ENCODE data around the gene SAE1.
A peak's percentile ranks its signal among the peaks of the same experiment; 100 is the strongest.
"Not testable (repeated sequence)": the region's sequence is repeated elsewhere in the genome, so short reads cannot be mapped to it uniquely, and the experiment has no call there.

The SAE1 gene

GRCh38 chr19:47130589-47131227 is at the start of gene SAE1:
TSS of gene SAE1 (plus strand) at chr19:47130835. CDS start at chr19:47130931, 96 bp downstream.
- DNase-seq = peak; percentile 92

- no peak for DNase-seq
Measured at GRCh38 chr19:47081095-47081494, 49.5 kb upstream of the SAE1 start.

GRCh38 chr19:47082493-47082892 is 48.1 kb upstream of the SAE1 start:
- no peak for DNase-seq

DNA sequence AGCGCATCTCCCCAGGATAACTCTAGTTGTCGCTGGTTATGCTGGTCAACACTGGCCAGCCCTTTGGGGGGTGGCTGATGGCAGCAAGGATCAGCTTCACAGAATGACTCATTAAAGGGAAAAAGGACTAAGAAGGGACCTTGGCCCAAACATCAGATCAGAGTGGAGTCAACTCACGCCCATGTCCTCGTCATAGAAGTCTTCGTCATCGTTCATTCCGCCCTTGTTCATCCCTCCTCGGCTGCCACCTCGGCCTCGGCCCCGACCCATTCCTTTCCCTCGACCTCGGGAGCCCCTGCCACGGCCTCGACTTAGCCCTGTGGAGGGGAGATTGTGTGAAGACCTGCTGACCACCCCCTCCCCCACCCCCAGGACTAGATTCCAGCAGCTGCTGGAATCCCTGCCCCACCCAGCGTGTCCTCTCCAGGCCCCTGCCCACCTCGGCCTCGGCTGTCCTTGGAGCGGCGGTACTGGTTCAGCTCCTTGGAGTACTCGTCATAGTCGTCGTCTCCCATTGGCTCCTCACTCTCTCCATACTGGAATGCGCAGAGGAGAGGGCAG is 45.7 kb upstream of the SAE1 start:
- DNase-seq = no peak

GRCh38 chr19:47086280-47086679 is 44.4 kb upstream of the SAE1 start:
- no peak for DNase-seq

- DNase-seq = no peak
Measured at GRCh38 chr19:47089767-47090350, 40.8 kb upstream of the SAE1 start.

GRCh38 chr19:47093254-47093653 is 37.4 kb upstream of the SAE1 start:
- no peak for DNase-seq

DNA sequence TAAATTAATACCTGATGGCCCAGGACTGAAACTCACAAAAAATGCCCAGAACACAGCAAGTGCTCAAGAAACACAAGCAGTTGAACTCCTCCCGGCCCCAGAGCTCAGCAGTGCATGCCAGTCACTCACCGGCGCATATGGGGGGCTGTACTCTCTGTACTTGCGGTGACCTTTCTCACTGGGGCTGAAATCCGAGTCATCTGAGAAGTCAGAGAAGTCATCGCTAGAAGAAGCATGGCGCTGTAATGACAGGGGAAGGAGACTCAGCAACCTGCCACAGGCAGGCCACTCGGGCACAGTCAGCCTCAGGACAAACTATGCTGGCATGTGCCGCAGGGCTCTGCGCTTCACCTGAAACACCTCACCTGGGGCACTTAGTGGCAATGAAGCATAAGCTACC is 36.8 kb upstream of the SAE1 start:
- no peak for DNase-seq

DNA sequence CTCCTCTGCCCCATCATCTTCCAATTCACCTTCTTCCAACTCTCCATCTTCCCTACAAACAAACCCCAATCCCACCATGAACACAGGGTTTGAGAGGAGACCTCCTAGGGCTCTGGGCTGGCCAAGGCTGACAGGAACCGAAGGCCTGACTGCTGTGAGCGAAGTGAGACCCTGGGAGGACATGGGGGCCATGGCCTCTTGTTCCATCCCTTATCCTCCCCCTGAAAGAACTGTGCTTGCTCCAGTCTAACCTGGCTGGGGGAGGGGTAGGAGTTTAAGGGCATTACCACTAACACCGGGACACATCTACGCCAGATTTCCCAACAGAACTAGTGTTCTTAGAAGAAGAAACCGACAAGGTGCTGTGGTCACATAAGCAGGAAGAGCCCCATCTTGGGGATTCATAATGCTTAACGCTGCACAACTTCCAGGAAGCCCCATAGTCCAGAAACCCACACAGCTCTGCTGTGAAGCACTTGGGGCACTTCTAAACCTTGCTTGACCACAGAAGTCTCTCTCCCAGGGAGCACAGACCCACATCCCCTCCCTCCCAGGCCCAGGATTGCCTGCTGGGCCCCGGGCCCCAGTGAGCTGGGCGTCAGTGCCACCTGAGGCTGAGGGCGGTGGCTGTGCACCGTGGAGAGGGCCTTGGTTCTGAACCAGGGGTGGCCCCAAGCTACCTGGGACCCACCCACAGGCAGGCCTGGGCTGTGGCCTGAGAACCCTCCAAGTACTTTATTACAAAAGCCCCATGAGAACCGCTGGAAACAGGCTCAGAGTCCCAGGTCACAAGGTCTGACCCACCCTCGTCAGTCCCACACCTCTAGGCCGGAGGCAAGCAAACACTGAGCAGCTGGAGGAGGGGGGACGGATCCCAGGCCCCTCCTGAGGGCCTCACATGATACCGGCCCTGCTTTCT is 35.8 kb upstream of the SAE1 start:
- DNase-seq = no peak

DNA sequence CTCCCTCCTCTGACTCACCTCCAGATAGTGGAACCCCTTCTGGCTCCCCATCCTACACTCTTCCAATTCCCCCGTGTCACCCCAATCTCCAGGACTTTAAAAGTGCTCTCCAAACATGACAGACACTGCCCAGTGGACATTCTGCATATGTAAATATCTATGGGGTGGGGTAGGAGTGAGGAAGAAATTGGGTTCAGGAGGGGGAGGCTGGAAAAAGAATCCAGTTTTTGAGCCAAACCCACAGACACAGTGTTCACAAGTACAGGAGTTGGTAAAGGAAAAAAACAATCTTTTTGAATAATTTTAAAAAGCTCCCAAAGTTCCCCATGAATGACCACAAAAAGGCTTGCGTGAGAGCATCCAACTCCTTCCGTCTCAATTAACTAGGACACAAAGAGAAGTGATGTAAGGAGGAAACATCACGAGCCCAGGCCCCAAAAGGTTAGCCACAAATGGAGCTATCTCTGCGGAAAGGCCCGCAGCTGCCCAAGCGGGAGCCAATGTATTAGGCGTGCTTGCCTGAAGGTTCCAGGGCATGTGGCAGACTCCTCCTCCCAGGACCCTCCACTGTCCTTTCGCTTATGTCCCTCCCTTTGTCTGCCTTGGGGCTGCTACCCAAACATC is 35.0 kb upstream of the SAE1 start:
- DNase-seq = no peak

GRCh38 chr19:47096100-47096704 is 34.4 kb upstream of the SAE1 start:
- no peak for DNase-seq

DNA sequence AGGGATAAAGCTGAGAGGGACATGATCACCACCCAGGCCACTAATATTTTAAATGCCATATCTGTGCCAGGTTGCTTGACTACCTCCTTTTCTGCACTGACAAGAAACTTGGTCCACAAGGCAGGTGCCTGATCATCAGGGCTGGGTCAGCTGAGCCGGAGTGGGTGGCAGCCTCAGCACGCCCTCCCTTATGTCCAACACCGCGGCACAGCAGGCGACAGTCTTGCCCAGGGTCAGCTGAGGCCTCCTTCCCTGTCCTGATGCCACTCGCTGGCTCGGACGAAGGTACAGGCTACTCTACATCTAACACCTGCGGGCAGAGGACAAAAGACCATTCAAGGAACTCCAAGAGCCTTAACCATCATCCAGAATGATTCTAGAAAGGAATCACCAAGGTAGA is 33.9 kb upstream of the SAE1 start:
- DNase-seq = no peak

DNA sequence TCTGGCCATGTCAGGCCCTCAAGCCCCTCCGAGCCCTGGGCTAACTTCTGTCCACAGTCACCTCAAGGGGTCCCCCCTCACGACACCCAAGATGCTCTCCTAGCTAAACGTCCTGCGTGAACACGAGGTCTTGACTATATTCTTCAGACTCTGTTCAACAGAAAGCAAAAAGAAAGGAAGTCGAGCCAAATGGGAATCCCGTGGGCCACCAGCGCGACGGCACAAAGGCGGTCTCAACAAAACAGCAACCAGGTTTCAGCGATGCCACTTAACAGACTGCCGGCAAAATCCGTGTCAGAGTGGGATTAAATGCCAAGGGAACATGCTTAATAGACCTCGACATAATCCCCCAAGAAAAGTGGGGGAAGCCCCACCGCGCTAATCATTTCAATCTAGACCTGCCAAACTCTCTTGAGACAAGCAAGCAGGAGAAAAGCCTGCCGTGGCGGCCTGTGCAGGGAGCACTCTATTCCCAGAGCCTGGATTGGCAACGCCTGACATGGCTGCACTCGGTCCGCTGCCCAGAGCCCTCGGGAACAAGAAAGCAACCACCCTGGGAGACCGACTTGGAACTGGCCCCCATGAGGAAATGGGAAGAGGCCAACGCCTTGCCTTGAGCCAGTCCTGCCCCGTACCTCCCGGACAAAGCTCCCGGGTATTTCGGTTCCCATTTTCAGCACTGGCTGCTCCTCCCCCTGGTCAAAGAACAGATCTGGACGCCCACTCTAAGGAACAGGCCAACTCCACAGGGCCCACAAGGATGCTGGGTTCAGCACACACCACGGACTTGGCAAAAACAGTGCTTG is 33.0 kb upstream of the SAE1 start:
- no peak for DNase-seq

GRCh38 chr19:47098608-47099007 is 32.0 kb upstream of the SAE1 start:
- DNase-seq = no peak

DNA sequence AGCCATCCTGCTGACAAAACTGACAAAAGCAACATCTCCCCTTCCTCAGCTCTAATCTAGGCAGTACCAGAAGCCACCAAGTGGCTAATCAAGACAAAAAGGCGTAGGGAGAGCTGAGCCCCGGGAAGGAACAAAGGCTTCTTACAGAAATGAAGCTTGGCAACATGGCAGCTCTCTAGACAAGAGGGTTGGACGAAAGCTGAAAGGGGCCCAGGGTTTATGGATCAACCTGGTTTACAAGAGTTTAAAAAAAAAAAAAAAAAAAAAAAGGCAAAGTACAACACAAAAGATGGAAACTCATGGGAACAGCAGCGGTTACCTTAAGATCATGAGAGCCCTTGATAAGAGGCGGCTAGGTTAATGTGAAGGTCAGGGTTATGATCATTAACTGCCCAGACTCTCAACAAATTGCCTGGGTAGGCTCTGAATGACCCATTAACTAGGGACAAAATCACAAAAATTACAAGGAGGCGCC is 31.0 kb upstream of the SAE1 start:
- no peak for DNase-seq

GRCh38 chr19:47100290-47100689 is 30.3 kb upstream of the SAE1 start:
- DNase-seq = no peak

DNA sequence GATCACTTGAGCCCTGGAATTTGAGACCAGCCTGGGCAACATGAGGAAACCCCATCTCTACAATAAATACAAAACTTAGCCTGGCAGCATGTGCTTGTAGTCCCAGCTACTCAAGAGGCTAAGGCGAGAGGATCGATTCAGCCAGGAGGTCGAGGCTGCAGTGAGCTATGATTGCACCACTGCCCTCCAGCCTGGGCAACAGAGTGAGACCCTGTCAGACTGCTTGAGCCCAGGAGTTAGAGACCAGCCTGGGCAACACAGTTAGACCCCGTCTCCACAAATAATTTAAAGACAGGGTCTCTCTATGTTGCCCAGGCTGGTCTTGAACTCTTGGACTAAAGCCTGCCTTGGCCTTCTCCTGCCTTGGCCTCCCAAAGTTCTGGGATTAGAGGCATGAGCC is 29.5 kb upstream of the SAE1 start:
- not testable (repeated sequence) for DNase-seq

- no peak for DNase-seq
Measured at GRCh38 chr19:47102346-47103060, 28.1 kb upstream of the SAE1 start.

- no peak for DNase-seq
Measured at GRCh38 chr19:47104680-47105079, 26.0 kb upstream of the SAE1 start.

GRCh38 chr19:47105874-47106273 is 24.8 kb upstream of the SAE1 start:
- DNase-seq = no peak

- DNase-seq = no peak
Measured at GRCh38 chr19:47106821-47107201, 23.8 kb upstream of the SAE1 start.
